GM19025 (cell line): ENCODE data around the gene FCGR1A.
"Not testable (repeated sequence)": the region's sequence is repeated elsewhere in the genome, so short reads cannot be mapped to it uniquely, and the experiment has no call there.

Experiments
- ATAC-seq: cut with Tn5 transposase; IDR thresholded peaks from one replicate; pipeline ENCODE4 v1.9.1; 2021; ENCODE audit warnings: mild to moderate bottlenecking, low read depth, moderate library complexity; ENCODE audit not compliant: unreplicated experiment

Gene FCGR1A

GRCh38 chr1:149782600-149782999, at the start of gene FCGR1A:
FCGR1A (plus strand) TSS chr1:149782694; CDS start chr1:149782744, 50 bp downstream.
- ATAC-seq: not testable (repeated sequence)

GRCh38 chr1:149732781-149733180, 49.7 kb upstream of the FCGR1A start:
- ATAC-seq: not testable (repeated sequence)

DNA sequence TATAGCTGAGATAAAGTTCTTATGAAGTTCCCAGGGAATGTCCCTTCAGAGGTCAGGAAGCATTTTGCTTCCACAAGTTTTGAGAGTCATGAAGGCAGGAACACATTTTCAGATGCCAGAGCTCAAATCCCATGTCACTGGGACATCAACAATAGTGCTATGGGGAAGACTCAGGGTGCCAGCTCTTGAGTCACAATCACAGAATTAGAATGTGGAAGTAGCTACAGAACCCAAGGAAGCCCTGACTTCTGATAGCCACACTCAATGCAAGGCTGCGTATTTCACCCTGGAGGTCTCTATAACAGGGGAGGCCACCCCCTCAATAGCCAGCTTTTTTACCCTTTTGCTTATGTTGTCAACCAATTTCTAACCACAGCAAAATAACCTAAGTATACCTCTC, 47.8 kb upstream of the FCGR1A start:
- ATAC-seq: not testable (repeated sequence)

DNA sequence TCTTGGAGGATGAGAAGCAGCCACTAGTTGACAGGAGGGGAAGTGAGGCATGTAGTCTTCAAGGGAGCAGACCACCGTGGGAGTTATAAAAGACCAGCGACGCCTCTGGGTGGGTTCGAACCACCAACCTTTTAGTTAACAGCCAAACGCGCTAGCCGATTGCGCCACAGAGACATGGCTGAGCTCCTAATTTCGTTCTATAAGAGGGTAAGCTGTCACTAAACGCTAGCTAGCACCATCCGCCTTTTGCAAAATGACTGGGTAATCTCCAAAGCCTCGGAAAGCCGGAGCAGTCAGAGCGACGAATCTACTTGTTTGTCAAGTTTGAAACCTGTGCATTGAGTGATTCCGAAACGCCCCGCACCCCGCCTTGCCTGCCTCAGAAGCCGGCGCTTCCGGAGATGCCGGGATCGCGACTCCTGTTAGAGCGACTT, 42.3 kb upstream of the FCGR1A start:
- ATAC-seq: not testable (repeated sequence)

DNA sequence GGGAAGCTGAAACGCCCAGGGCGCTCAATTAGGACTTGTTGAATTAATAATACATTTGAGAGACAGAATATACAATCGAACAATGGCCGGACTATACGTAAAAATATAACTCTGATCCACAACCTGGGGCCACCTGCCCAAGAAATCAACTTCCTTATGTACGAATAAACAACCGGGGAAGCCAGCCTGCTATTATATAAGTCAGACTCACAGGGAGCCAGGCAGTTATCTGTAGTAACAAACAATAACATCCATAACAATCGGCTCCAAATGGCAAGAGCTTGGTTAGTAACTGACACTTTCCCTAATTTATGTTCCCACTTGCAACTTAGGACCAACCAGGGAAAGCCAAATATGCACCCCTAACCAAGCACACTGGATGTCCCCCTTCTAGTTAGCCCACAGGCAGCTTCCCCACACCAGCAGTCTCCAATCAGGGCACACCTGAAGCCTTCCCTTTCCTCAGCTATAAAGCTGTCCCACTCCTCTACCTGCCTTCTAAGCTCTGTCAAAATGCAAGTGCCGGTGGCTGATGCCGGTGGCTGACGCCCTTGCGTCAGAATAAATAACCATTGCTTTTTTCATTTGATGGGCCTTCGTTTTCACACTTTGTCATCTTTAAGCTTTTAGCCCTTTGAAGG, 41.8 kb upstream of the FCGR1A start:
- ATAC-seq: not testable (repeated sequence)

GRCh38 chr1:149741914-149742313, 40.6 kb upstream of the FCGR1A start:
- not testable (repeated sequence) for ATAC-seq

- ATAC-seq: not testable (repeated sequence)
These were observed 35.8 kb upstream of the FCGR1A start for GRCh38 chr1:149746463-149747356.

GRCh38 chr1:149747359-149748143, 34.9 kb upstream of the FCGR1A start:
- ATAC-seq: not testable (repeated sequence)

DNA sequence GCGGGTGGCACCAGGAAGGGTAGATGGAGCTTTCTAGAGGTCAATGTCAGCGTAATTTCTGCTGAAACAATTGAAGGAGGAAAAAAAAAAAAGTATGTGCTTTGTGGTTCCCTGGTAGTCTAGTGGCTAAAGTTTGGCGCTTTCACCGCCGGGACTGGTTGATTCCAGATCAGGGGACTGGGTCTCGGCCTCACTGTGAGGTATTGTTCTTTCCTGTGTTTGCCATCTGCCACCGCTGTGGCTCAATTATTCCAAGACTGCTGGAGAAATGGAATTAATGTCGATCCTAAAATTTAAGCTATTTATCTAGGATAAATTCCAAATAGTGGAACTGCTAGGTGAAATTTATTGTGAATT, 34.4 kb upstream of the FCGR1A start:
- not testable (repeated sequence) for ATAC-seq

DNA sequence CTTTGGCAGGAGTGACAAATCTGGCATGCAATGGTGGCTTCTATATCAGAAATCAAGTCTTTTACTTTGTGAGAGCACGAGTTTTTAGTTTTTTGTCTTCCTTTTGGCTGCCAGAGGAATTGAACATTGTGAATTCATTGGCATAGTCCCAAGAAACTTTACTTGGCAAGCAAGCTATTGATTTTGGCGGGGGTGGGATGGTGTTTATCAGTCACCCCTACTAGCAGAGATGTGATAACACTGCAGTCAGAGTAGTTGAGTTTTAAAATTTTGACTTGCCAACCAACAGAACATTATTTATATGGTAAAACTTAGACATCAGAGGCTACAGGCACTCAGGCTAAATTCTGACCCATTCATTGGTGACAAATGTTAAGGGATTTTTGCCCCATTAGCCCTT, 31.9 kb upstream of the FCGR1A start:
- ATAC-seq: not testable (repeated sequence)

GRCh38 chr1:149752186-149752585, 30.3 kb upstream of the FCGR1A start:
- not testable (repeated sequence) for ATAC-seq

- not testable (repeated sequence) for ATAC-seq
These were observed 29.0 kb upstream of the FCGR1A start for GRCh38 chr1:149753466-149753865.

GRCh38 chr1:149755294-149755693, 27.2 kb upstream of the FCGR1A start:
- ATAC-seq: not testable (repeated sequence)

GRCh38 chr1:149762294-149762693, 20.2 kb upstream of the FCGR1A start:
- ATAC-seq: not testable (repeated sequence)

GRCh38 chr1:149764087-149764800, 18.2 kb upstream of the FCGR1A start:
- ATAC-seq: not testable (repeated sequence)

- ATAC-seq: not testable (repeated sequence)
These were observed 16.3 kb upstream of the FCGR1A start for GRCh38 chr1:149766241-149766640.

DNA sequence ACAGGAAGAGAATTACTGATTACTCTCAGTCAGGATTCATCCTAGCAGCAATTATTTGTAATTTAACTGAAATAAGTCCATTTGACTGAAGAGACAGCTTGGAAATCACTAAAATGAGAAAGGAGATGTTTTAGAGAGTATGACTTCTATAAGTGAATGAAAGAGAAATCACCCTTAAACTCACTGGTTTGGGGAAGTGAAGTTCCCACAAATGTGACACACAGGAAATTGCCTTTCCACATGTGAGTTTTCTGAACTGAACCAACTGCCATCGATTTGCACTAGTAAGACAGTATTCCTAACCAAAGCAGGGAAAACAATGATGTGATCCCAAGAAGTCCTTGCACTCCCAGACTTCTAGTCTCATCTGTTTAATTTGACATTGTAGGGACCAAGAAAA, 13.3 kb upstream of the FCGR1A start:
- not testable (repeated sequence) for ATAC-seq

- ATAC-seq: not testable (repeated sequence)
These were observed 11.8 kb upstream of the FCGR1A start for GRCh38 chr1:149770661-149771060.

DNA sequence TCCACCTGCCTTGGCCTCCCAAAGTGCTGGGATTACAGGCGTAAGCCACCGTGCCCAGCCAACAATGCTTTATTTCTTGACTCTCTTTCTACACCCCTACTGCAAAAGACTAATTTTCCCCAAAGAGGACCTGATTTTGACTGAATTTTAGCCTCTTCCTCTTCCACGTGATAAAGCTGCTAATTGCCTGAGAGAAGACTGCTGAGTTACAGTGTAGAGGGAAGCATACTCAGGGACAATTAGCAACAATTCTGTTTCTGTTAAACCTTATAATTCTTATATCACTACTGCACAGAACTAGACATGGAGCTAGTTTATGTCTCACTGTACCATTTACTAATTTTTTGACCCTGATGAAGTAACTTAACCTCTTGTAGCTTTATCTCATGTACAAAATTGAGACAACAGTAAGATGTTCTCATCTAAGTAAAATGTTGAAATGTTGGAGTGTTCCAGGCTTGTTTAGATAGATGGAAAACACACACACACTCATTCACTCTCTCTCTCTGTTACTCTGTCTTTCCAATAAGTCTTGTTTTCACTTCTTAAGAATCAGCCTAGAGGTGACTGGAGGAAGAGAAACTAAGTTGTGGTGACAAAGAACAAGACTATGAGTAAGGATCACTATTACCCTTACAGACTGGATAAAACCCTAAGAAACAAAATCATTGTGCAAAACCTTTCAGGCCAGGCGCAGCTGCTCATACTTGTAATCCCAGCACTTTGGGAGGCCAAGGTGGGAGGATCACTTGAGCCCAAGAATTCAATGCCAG, 10.7 kb upstream of the FCGR1A start:
- ATAC-seq: peak; percentile 67
